ENCODE results near the gene HLA-DRB1.
"Not testable (repeated sequence)": the region's sequence is repeated elsewhere in the genome, so short reads cannot be mapped to it uniquely, and the experiment has no call there.

Gene HLA-DRB1

DNA sequence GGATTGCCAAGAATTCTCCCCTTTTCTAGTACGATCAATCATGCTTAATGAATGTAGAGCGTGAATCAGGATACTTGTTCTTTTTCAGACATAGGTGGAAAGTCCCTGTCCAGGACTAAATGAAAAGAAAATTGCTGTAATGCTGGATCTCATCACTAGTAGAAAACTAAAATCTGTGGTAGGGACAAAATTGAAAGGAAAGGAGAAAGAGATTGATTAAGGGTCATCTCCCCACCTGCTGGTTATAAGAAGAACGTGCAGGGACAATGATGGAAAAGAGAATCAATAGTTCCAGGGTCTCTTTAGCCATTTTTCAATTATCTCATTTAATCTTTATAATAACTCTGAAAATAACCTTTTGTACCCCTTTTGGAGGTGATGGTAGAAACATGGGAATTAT is 18.7 kb upstream of the HLA-DRB1 start:
- no peak for DNase-seq

DNA sequence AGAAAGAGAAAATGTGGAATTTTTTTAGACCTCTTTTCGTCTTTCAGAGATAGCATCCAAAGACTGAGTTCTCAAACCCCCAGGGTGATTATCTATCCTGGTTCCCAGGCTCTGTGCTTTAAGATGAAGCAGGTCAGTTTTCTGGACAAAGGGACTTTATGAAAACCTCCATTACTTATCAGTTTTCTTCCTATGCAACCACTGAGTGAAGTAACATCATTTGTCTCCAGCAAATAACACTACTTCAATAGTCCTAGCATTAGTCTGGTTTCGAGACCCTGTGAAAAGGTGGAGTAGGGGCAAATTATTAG is 18.3 kb upstream of the HLA-DRB1 start:
- DNase-seq = no peak

DNA sequence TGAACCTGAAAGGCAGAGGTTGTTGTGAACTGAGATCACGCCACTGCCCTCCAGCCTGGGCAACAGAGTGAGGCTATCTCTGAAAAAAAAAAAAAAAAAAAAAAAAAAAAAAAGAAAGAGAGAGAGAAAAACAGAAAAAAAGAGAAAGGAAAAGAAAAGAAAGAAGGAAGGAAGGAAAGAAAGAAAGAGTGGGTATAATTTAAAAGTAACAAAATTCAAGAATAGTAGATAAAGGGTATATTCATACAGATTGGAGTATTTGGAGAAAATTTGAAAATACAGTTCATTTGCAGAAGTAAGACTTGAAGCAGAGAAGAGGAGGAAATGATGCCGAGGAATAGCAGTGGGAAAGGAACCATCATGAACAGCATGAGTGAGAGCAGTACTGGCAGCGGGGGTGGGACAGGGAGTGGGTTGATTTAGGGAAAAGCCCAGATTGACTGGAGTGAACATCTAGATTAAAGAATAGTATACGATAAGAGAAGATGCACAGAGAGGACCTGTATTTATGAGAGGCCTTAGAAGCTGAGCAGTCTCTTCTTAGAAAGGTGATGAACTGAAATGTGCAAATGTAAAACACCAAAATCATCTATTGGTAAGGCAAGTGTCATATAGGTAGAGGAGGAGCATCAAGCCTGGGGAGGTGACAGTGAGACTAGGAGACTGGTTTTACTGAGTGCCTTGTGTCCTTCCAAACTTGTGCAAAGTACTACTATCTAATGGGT is 17.8 kb upstream of the HLA-DRB1 start:
- no peak for DNase-seq

DNA sequence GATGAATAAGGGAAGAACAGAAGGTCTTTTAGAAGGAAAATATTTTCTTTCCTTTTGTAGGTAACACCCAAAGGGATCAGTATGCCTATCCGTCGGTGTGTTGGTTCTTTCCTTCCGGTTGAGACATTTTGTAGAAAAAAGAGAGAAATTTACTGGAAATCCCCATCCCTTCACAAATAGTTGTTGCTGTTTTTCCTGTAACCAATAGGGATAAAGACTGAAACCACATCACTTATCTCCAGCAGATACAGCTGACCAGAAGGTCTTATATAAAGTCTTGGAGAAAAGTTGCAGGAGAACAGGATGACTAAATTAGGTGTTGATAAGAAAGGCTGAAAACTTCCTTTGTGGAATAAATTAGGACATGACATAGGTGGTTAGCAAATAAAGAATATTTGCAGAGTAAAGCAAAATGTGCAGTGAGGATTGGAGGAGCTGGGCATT is 14.8 kb upstream of the HLA-DRB1 start:
- DNase-seq = no peak

DNA sequence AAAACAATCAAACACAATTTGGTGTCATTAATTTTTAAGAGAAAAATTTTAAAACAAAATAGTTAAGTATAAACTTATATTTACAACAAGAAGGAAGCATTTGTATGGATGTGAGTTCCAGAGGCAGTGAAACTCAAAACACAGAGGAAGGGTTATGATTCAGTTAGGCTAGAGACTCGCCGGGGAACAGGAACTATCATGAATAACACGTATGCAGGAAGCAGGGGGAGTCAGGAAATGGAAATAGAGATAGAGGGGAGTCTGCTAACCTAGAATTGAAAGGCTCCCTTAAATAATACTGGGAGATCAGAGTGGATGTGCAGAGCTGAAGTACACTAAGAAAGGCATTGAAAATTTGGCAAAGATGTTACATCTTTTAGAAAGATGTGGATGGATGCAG is 14.2 kb upstream of the HLA-DRB1 start:
- no peak for DNase-seq

DNA sequence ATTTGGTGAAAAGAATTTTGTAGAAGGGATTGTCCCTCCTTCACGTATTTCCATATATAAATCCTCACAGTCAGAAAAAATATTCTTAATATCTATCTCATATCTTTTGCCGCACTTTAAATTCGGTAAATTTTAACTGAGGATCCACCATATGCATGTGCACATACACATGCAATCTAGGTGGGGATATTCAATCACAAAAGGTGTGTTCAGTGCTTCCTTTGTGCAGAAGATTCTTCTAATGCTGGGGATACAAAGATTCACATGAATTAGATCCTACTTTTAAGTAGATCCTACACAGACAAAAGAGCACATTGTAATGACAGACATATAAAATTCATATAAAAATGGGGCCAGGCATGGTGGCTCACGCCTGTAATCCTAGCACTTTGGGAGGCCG is 13.6 kb upstream of the HLA-DRB1 start:
- DNase-seq = no peak

DNA sequence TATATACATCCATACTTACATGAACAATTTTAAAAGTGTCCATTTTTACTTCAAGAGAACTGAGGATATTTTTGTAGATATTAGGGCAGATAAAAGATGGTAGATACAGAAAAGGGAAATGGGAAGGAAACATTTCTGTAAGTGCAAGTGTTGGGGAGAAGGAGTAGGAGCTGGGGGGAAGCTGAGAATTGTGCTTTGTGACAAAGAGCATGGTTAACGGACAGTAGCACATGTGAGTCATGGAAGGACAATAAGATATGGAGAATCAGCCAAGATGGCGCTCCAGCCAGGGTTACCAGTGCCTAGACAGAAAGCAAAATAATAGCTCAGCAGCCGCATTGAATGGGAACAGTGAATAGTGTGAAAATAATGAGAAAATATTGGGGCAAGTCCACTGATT is 12.7 kb upstream of the HLA-DRB1 start:
- DNase-seq = no peak

DNA sequence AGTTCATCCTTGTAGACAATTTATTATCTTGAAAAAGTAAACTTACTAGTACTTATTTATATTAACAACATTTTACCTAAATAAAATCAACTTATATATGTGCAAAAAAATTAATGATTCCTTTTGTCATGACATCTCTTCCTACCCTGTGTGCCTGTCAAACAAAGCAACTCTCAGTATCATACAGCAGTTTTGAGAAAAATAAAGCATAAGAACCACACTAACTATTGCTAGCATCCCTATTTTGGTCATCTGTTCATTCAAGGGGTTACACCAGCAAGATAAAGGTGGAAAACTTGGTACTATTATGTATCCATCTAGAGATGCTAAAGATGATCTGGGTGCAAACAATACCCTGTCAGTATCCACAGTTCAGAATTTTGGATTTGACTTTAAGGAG is 7.4 kb upstream of the HLA-DRB1 start:
- no peak for DNase-seq

DNA sequence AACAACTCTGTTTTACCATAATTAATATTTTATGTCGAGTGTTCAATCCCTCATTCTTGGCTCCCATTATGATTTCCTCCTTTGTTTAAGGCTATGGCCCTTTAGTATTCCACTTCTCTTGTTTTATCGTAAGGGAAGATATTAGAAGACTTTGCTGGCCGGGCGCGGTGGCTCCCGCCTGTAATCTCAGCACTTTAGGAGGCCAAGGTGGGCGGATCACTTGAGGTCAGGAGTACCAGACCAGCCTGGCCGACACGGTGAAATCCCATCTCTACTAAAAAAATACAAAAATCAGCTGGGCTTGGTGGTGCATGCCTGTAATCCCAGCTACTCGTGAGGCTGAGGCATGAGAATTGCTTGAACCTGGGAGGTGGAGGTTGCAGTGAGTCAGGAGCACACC is 1.1 kb upstream of the HLA-DRB1 start:
- not testable (repeated sequence) for DNase-seq

DNA sequence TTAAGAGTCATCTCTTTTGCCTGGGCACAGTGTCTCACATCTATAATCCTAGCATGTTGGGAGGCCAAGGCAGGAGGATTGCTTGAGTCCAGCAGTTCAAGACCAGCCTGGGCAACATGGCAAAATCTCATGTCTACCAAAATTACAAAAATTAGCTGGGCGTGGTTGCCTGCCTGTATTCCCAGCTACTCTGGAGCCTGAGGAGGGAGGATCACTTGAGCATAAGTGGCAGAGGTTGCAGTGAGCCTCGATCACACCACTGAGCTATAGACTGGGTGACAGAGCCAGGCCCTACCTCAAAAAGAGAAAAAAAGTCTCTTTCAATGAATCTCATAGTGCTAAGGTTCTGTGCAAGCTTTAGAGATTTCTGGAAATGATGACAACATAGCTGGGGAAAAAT is 1.5 kb downstream of the HLA-DRB1 start:
- no peak for DNase-seq

DNA sequence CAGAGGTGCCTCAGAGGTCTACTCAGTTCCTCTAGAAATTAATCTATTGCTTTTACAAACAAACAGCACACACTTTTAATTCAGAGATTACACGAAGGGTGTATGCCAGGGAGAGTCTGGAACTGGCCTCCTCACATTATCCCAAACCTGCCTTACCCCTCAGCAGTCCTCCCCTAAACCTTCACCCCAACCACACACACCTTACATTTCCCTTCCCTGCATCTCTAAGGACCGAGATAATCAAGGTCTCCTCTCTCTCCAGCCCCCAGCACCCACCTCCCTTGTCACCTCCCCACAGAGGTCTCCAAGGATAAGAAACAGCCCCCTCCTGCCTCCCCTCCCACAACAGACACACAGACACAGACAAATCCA is 6.1 kb downstream of the HLA-DRB1 start:
- no peak for DNase-seq

DNA sequence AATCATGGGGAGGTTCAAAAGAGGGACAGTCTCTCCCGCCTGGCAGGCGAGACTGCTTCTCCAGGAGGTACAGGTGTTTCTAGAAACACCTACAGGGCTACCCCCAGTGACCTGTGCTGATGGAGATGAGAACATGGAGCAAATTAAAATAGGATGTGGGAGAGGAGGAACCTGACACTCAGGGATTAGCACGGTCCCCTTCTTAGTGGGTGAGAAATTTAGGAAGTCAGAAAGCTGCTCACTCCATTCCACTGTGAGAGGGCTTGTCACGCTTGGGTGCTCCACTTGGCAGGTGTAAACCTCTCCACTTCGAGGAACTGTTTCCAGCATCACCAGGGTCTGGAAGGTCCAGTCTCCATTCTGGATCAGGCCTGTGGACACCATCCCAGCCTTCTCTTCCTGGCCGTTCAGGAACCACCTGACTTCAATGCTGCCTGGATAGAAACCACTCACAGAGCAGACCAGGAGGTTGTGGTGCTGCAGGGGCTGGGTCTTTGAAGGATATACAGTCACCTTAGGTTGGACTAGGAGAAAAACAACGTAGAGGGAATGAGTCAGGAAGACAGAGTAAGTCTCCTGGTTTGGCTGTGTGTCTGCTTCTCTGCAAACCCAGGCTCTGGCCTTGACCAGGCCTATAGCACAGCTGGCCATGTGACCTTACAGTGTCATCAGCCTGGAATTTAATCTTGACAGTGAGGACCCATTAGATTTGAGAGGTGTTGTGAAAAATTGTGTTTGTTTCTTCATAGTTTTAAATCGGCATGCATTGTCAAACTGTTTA is 8.1 kb downstream of the HLA-DRB1 start:
- DNase-seq = no peak

DNA sequence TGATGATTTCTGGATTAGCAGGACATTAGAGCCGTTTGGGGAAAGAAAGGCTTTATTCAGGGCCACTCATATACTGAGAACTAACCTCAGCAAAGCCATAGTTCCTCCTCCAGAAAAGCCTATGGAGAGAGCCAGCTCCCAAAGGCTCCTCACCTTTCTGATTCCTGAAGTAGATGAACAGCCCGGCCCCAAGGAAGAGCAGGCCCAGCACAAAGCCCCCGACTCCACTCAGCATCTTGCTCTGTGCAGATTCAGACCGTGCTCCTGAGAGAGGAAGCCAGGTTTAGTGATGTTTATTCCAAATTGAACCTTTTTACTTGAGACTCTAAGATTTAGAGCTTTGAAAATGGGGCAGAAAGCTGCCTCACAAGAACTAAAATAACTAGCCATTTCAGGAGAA is 9.1 kb downstream of the HLA-DRB1 start:
- DNase-seq = no peak

DNA sequence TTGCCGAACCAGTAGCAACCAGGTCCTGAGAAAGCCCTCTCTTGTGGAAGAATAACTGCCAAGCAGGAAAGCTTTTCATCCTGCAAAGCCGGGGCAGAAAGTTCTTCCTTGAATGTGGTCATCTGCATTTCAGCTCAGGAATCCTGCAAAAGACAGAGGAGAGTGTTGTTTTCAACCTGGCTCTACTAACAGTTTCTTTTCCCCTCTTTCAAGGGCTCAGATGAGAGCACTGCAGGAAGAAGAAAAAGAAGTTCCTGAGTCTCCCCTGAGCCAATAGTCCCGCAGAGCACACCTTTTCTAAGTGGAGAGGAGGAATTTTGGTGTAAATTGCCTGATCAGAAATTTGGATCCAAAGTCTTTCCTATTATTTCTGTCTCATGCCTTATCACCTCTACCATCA is 10.7 kb downstream of the HLA-DRB1 start:
- no peak for DNase-seq

DNA sequence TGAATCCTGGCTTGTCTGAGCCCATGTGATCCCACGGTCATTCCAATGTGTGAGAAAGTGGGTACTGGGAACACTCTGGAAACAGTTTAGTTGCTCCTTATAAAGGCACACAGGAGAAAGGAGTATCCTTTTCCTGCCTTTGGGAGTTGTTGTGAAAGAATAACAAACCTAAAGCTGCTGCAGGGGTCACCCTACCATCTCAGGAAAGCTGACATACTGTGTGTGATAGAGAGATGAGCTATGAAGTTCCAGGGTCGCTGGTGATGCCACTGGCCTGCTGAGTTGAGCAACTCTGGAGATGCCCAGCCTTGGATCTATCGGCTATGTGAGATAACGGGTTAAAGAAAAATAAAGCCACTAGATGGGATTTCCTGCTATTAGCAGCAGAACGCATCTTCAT is 12.2 kb downstream of the HLA-DRB1 start:
- not testable (repeated sequence) for DNase-seq

DNA sequence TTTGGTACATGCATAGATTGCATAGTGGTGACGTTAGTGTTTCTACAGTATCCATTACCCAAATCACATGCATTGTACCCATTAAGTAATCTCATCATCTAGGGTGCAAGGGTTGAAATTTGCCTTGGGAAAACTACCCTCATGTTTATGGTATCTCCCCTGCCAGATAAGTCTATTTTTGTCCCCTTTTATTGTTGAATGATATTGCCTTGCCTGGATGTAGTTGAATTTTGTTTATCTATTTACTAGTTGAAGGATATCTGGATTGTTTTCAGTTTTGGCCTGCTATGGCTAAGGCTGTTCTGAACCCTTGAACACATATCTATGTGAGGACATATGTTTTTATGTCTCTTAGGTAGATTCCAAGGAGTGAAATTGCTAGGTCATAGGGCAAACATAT is 13.4 kb downstream of the HLA-DRB1 start:
- DNase-seq = no peak

DNA sequence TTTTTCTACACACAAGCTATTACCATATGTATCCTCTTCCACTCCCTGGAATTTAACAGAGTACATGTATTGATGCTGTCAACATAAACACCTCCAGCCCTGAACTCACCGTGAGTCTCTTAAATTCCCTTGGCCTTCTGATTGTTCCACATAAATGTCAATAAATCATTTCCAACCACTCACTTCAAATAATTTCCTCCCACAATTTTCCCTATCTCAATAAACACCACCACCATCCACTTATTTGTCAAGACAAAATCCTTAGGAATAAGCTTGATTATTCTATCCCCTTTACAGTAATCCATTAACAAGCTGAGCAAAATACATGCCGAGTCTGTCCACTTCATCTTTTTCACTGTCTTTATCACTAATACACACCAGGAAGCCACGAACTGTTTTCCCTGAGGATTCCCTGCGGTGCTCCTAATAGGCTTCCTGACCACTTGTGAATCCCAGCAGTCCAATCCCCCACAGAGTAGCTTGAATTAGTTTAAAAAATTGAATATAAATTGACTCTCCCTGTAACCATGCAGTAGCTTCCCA is 19.2 kb downstream of the HLA-DRB1 start:
- DNase-seq = no peak

DNA sequence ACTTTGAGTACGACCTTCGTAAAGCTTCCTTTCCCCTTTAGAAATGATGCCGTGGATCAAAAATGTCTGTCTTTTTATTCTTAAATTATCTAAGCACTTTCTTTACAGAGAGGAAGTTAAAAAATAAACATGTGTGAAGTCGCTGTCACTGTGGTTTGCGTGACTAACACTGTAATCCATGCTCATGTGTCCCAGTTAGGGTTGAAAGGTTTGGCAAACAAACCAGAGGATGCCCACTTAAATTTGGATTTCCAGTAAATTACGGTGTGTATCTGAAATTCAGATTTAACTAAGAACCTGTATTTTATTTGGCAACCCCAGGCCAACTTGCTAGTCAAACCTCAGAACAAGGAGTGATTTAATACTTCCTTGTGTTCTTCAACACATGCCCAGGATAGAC is 21.1 kb downstream of the HLA-DRB1 start:
- DNase-seq = no peak

DNA sequence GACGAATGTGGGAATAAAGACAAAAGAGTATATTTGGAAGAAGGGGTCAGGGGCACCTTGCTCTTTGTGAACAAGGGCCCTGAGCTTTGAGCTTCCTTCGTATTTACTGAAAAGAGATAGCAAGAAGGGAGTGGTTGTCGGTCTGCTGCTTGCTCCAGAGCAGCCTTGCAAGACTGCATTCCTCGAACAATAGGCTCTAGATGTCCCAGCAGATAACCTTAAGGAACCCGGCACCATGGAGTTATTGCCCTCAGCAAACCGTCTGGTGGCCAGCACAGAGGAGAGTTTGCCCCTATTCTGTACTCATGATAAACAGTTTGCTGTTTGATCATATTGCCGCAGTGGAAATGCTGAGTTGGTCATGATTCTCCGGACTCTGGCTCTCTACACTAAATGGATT is 22.7 kb downstream of the HLA-DRB1 start:
- no peak for DNase-seq

DNA sequence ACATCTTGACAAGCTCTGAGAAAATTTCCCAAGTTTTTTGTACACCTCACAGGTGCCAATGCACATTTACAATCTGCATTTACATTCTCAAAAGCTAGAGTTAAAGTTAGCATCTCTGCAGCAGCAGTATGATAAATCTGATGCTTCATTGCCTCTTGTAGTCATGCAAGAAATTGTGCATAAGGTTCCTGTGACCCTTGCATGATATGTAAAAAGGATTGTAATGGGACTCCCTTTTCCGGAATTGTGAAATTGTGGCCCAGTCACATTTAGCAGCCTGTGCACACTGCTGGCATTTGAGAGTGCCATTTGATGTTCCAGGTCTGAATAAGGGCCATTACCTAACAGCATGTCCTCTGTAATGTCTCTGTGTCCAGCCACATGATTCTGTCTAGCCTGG is 24.1 kb downstream of the HLA-DRB1 start:
- no peak for DNase-seq

DNA sequence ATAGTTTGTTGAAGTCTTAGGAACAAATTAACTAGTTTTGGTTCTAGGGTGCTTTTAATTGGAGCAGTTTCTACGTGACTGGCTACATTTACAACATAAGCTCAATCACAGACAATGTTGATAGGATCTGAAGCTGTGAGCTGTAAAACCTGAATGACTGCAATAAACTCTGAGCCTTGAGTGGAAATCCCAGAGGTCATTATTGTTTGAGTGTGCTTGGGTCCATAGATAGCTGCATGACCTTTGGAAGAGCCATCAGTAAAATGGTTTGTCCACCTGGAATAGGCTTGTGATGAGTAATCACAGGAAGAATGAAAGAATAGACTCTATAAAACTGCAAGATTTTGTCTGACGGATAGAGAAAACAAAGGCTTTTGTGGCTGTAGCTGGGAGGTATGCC is 26.7 kb downstream of the HLA-DRB1 start:
- DNase-seq = no peak

DNA sequence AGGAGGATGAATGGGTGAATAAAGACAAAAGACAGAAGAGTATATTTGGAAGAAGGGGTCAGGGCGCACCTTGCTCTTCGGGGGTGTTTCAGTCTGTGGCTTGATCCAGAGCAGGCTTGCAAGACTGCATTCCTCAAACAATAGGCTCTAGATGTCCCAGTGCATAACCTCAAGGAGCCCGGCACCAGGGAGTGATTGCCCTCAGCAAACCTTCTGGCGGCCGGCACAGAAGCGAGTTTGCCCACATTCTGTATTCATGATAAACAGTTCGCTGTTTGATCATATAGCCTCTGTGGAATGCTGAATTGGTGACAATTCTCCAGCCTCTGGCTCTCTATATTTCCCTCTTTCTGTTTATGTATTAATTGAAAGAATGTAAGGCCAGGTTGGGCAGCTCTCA is 29.9 kb downstream of the HLA-DRB1 start:
- no peak for DNase-seq

DNA sequence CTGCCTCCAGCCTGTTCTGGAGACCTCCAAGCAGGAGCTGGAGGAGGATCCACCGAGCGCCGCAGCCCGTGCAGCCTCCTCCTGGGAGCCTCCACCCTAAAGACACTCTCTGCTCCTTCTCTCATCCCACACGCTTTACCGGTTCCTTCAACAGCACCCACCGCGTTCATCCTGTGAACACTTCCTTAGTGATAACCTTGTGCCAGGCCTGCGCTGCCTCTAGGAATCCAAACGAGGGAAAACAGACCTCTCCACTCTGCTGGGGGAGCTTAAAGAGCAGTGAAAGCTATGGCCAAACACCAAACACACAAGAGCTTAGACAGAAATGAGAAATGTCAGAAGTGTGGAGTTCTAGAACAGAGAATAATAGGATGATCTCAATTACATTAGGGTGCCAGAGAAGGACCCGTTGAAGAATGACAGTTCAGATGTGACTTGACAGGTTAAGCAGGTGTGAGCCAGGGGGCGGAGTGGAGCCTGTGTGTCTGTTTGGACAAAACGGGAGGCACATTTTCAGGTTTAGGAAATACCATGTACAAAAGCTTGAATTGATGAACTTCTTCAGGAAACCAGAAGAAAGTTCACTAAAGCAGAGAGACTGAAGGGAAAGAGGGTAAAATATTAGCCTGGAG is 31.1 kb downstream of the HLA-DRB1 start:
- no peak for DNase-seq
